Subcutaneous abdominal adipose tissue (tissue), 5 donors: Measurements from ENCODE around the gene TLR7.

ENCODE experiments used
- H3K27ac ChIP-seq: one replicate; pipeline ENCODE4 v1.7.0; 2013; ENCODE audit warnings: low read depth, mild to moderate bottlenecking, inconsistent platforms, low read length, moderate library complexity
- H3K27me3 ChIP-seq, 5 donors: one replicate each; pipeline ENCODE4 v1.7.0; 2013; ENCODE audit warnings: low read length in 5 of 5, inconsistent platforms in 1 of 5; ENCODE audit not compliant: control insufficient read depth in 5 of 5, insufficient read depth in 4 of 5
- H3K36me3 ChIP-seq, 5 donors: one replicate each; pipeline ENCODE4 v1.7.0; 2013; ENCODE audit warnings: low read length in 5 of 5; ENCODE audit not compliant: control insufficient read depth in 5 of 5, insufficient read depth in 5 of 5
- H3K4me1 ChIP-seq, 5 donors: one replicate each; pipeline ENCODE4 v1.7.0; 2013; ENCODE audit warnings: low read length in 5 of 5, mild to moderate bottlenecking in 3 of 5, moderate library complexity in 1 of 5; ENCODE audit not compliant: control insufficient read depth in 5 of 5, insufficient read depth in 5 of 5
- H3K4me3 ChIP-seq, 5 donors: one replicate each; pipeline ENCODE4 v1.7.0; 2013; ENCODE audit warnings: low read length in 5 of 5, low read depth in 1 of 5
- H3K9ac ChIP-seq, 5 donors: one replicate each; pipeline ENCODE4 v1.7.0; 2013; ENCODE audit warnings: low read length in 5 of 5, mild to moderate bottlenecking in 4 of 5, moderate library complexity in 3 of 5
- H3K9me3 ChIP-seq, 5 donors: one replicate each; pipeline ENCODE4 v1.7.0; 2013; ENCODE audit warnings: low read length in 5 of 5; ENCODE audit not compliant: control insufficient read depth in 5 of 5
- donor health status: healthy.
- donor health status: healthy.
- donor health status: healthy.
- donor health status: healthy.
- donor health status: healthy.

The TLR7 gene

GRCh38 chrX:12886545-12886944, 19.7 kb downstream of the TLR7 start:
- H3K27me3 ChIP-seq, result peaks cover 0 to 31% (median 7%) of the 10 kb centered on the region in 5 donors
- no peaks in the 10 kb centered on the region for H3K9me3 ChIP-seq
- no peak overlapping the region for H3K27ac ChIP-seq
- H3K36me3 ChIP-seq, result no peaks in the 10 kb centered on the region
- H3K9ac ChIP-seq, result no peak overlapping the region
- no peak overlapping the region for H3K4me3 ChIP-seq
- peaks cover 0 to 4% (median 0%) of the 10 kb centered on the region in 5 donors for H3K4me1 ChIP-seq

DNA sequence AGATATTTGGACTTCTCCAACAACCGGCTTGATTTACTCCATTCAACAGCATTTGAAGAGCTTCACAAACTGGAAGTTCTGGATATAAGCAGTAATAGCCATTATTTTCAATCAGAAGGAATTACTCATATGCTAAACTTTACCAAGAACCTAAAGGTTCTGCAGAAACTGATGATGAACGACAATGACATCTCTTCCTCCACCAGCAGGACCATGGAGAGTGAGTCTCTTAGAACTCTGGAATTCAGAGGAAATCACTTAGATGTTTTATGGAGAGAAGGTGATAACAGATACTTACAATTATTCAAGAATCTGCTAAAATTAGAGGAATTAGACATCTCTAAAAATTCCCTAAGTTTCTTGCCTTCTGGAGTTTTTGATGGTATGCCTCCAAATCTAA, 20.3 kb downstream of the TLR7 start:
- H3K4me3 ChIP-seq, result no peak overlapping the region
- H3K27me3 ChIP-seq, result peaks cover 0 to 28% (median 7%) of the 10 kb centered on the region in 5 donors
- H3K4me1 ChIP-seq, result peaks cover 0 to 6% (median 0%) of the 10 kb centered on the region in 5 donors
- no peaks in the 10 kb centered on the region for H3K36me3 ChIP-seq
- H3K9me3 ChIP-seq, result no peaks in the 10 kb centered on the region
- no peak overlapping the region for H3K9ac ChIP-seq
- H3K27ac ChIP-seq, result no peak overlapping the region

DNA sequence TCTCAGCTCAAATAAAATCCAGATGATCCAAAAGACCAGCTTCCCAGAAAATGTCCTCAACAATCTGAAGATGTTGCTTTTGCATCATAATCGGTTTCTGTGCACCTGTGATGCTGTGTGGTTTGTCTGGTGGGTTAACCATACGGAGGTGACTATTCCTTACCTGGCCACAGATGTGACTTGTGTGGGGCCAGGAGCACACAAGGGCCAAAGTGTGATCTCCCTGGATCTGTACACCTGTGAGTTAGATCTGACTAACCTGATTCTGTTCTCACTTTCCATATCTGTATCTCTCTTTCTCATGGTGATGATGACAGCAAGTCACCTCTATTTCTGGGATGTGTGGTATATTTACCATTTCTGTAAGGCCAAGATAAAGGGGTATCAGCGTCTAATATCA, 20.9 kb downstream of the TLR7 start:
- Histone ChIP-seq H3K27me3 (peaks cover 0 to 24% (median 7%) of the 10 kb centered on the region in 5 donors), H3K9ac (no peak overlapping the region), H3K9me3 (no peaks in the 10 kb centered on the region), H3K4me1 (peaks cover 0 to 10% (median 0%) of the 10 kb centered on the region in 5 donors), H3K4me3 (no peak overlapping the region), H3K27ac (no peak overlapping the region), H3K36me3 (no peaks in the 10 kb centered on the region)

DNA sequence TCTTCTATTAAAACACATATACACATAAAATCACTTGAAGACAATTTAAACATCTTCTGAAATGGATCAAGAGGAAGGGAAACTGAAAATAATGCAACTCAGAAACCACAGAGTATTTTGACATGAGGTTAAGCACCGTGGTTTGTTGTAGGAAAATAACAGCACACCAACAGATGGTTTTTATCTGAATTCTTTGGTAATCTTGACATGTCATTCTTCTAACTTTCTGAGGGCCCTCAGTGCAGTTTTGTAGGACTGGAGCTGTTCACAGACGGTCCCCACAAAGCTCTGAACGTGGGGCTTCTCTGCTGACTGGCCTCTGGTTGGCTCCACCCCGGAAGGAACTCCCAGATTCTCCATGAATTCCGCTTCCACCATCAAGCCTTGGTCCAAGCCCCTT, 23.6 kb downstream of the TLR7 start:
- Histone ChIP-seq H3K4me1 (peaks cover 0 to 10% (median 0%) of the 10 kb centered on the region in 5 donors), H3K27me3 (peaks cover 0 to 17% (median 0%) of the 10 kb centered on the region in 5 donors), H3K27ac (no peak overlapping the region), H3K36me3 (no peaks in the 10 kb centered on the region), H3K4me3 (no peak overlapping the region), H3K9me3 (no peaks in the 10 kb centered on the region), H3K9ac (no peak overlapping the region)

DNA sequence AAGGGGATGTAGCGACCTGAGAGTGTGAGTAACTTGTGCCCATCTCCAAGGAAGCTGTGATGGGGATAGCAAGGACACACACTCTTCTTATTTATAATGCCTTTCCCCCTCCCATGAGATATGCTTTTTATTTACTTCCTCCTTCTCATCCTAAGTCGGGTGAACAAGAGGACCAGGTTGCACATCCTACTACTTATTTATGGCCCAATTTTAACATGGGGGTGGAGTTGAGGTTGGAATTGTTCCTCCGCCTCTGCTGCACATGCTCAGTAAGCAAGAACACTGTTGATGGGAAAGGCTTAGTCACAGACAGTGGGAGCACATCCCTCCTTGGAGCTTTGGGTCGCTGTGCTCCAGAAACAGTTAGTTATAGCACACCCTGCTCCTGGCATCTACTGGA, 24.3 kb downstream of the TLR7 start:
- Histone ChIP-seq H3K27me3 (peaks cover 0 to 12% (median 0%) of the 10 kb centered on the region in 5 donors), H3K9me3 (no peaks in the 10 kb centered on the region), H3K36me3 (no peaks in the 10 kb centered on the region), H3K27ac (no peak overlapping the region), H3K4me1 (peaks cover 0 to 10% (median 0%) of the 10 kb centered on the region in 5 donors), H3K9ac (no peak overlapping the region), H3K4me3 (no peak overlapping the region)

DNA sequence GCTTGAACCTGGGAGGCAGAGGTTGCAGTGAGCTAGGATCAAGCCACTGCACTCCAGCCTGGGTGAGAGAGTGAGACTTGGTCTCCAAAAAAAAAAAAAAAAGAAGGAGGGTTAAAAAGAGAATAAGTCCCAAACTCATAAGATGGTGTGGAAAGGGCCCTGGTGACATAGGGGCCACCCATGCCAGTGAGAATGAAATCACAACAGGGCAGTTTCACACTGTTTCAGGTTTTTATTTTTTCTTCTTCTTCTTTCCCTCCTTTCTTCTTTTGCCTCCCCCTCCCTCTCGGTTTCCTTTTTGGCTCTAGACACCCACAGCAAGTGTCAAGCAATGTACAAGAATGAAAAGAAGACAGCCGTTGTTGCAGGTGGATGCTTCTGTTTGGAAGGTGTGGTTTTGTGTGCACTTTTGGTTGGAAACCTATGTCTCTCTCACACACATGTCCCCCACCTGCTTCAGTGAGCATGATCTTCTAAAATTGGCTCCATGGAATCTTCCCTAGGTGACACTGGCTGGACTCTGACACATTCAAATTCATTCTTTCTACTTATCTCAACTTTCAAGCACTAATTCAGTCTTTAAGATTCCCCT, 25.1 kb downstream of the TLR7 start:
- H3K27ac ChIP-seq, result no peak overlapping the region
- peaks cover 0 to 14% (median 0%) of the 10 kb centered on the region in 5 donors for H3K4me1 ChIP-seq
- no peak overlapping the region for H3K9ac ChIP-seq
- H3K4me3 ChIP-seq, result no peak overlapping the region
- H3K27me3 ChIP-seq, result peaks cover 0 to 11% (median 3%) of the 10 kb centered on the region in 5 donors
- H3K36me3 ChIP-seq, result no peaks in the 10 kb centered on the region
- no peaks in the 10 kb centered on the region for H3K9me3 ChIP-seq

GRCh38 chrX:12892716-12893115, 25.8 kb downstream of the TLR7 start:
- H3K9ac ChIP-seq, result no peak overlapping the region
- H3K4me3 ChIP-seq, result no peak overlapping the region
- H3K9me3 ChIP-seq, result no peaks in the 10 kb centered on the region
- peaks cover 0 to 9% (median 3%) of the 10 kb centered on the region in 5 donors for H3K27me3 ChIP-seq
- no peak overlapping the region for H3K27ac ChIP-seq
- H3K36me3 ChIP-seq, result no peaks in the 10 kb centered on the region
- peaks cover 0 to 14% (median 0%) of the 10 kb centered on the region in 5 donors for H3K4me1 ChIP-seq

DNA sequence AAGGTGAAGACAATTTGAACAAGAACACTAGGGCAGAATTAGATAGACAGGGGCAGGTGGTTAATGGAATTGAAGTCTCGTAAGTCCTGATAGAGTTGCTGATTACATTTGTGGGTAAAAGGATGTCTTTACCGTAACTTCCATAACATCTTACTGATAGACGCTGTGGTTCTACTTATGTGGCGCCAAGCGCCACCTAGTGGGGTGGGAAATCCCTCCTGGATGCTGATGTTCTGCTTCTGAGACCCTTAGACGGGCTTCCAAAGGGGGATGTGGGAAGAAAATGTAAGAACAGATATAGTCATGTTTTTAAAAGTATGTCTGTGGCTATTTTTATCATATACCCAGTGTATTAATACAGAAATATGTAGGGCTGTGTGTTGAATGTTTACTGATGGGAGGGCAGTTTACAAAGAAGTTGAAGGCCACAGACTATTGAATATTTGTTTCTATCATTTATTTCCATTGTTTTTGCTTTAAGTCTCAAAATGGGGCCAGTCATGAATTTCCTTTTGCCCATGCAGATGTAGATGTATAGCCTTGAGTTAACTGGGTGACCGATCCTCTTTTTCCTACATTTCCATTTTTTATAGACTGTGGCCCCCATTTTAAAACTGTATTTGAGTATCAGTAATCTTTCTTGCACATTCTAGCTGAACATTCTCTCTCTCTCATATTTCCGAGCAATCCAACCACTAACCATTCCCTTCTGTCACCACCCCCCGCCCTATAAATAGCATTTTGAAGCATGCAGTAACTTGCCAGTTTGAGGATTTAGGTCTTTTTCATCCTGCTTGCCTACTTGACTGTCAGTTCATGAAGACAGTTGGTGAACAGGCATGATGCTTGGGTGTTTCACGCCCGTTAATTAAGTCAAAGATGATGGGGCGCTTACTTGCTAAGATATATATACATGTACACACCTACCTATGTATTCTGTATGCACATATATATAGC, 27.5 kb downstream of the TLR7 start:
- no peak overlapping the region for H3K9ac ChIP-seq
- H3K9me3 ChIP-seq, result no peaks in the 10 kb centered on the region
- peaks cover under 1 to 8% (median 4%) of the 10 kb centered on the region in 5 donors for H3K27me3 ChIP-seq
- no peak overlapping the region for H3K27ac ChIP-seq
- no peaks in the 10 kb centered on the region for H3K36me3 ChIP-seq
- no peak overlapping the region for H3K4me3 ChIP-seq
- peaks cover 0 to 14% (median 0%) of the 10 kb centered on the region in 5 donors for H3K4me1 ChIP-seq

- Histone ChIP-seq H3K4me1 (peaks cover 0 to 10% (median 0%) of the 10 kb centered on the region in 5 donors), H3K4me3 (no peak overlapping the region), H3K36me3 (no peaks in the 10 kb centered on the region), H3K9me3 (no peaks in the 10 kb centered on the region), H3K27me3 (peaks cover 5 to 8% (median 6%) of the 10 kb centered on the region in 5 donors), H3K27ac (no peak overlapping the region), H3K9ac (no peak overlapping the region)
Measured at GRCh38 chrX:12895866-12896265, 29.0 kb downstream of the TLR7 start.

GRCh38 chrX:12896935-12897334, 30.1 kb downstream of the TLR7 start:
- H3K9me3 ChIP-seq, result no peaks in the 10 kb centered on the region
- H3K4me3 ChIP-seq, result no peak overlapping the region
- peaks cover 0 to 9% (median 0%) of the 10 kb centered on the region in 5 donors for H3K4me1 ChIP-seq
- peaks cover 0 to 8% (median 6%) of the 10 kb centered on the region in 5 donors for H3K27me3 ChIP-seq
- H3K9ac ChIP-seq, result no peak overlapping the region
- no peaks in the 10 kb centered on the region for H3K36me3 ChIP-seq
- H3K27ac ChIP-seq, result no peak overlapping the region
